Measurements from ENCODE around the gene INSC.

GRCh38 chr11:15117751-15118150 is 3.0 kb downstream of the INSC start:
- TF ChIP-seq CTCF (conservative IDR thresholded peaks at IDR 0.05) (no peak), ZFX (IDR thresholded peaks at IDR 0.05) (no peak)
